K562 (cell line): Measurements from ENCODE around the gene ACER3. TPM values are rescaled to one million over a fixed set of nuclear protein-coding genes. Genes with fewer than 3 reads are reported as not detected.
A peak's percentile ranks its signal among the peaks of the same experiment; 100 is the strongest.

Source experiments
- CBFA2T2 ChIP-seq: fragments of 450-650 bp; conservative IDR thresholded peaks from 2 replicates; pipeline ENCODE4 v1.6.1; 2017; ENCODE audit warnings: mild to moderate bottlenecking
- CGGBP1 ChIP-seq: fragments of 250-450 bp; sonication (Bioruptor Pico); IDR thresholded peaks from 2 replicates; pipeline ENCODE4 v1.9.0; 2021; ENCODE audit warnings: mild to moderate bottlenecking
- ETV6 ChIP-seq, 3 experiments: fragments of 150-350 bp in 1 of 3; sonication (generic) in 1 of 3; formaldehyde crosslinking in 1 of 3; IDR thresholded peaks; 2 replicates each; pipeline versions ENCODE4 v1.6.1 to v1.8.0; 2014 to 2022; ENCODE audit warnings: borderline replicate concordance in 2 of 3, low read depth in 2 of 3, antibody characterized with exemption in 1 of 3, low read length in 1 of 3, mild to moderate bottlenecking in 1 of 3, missing genetic modification reagents in 1 of 3
- HDGF ChIP-seq: fragments of 450-650 bp; IDR thresholded peaks from 2 replicates; pipeline ENCODE4 v1.6.1; 2016
- MGA ChIP-seq: fragments of 450-650 bp; IDR thresholded peaks from 2 replicates; pipeline ENCODE4 v1.6.1; 2016; ENCODE audit warnings: mild to moderate bottlenecking, moderate library complexity
- NBN ChIP-seq: fragments of 450-650 bp; IDR thresholded peaks from 2 replicates; pipeline ENCODE4 v1.6.1; 2016; ENCODE audit warnings: low read depth, mild to moderate bottlenecking
- SMC3 ChIP-seq: conservative IDR thresholded peaks from 2 replicates; pipeline ENCODE4 v1.6.1; 2011; ENCODE audit warnings: low read depth, low read length, improper control_type of control experiment; ENCODE audit not compliant: insufficient read depth
- SREBF1 ChIP-seq: fragments of 150-350 bp; IDR thresholded peaks from 2 replicates; pipeline ENCODE4 v1.6.1; 2014; ENCODE audit warnings: antibody characterized with exemption, low read depth, low read length, borderline replicate concordance
- TCF15 ChIP-seq: fragments of 250-450 bp; sonication (Bioruptor Pico); IDR thresholded peaks from 2 replicates; pipeline ENCODE4 v1.8.0; 2022; ENCODE audit warnings: moderate library complexity, mild to moderate bottlenecking, inconsistent platforms
- ZC3H4 ChIP-seq: sonication (generic); formaldehyde crosslinking; IDR thresholded peaks from 2 replicates; pipeline ENCODE4 v1.9.0; 2021; ENCODE audit warnings: missing genetic modification reagents, borderline replicate concordance
- ZNF436 ChIP-seq: fragments of 250-450, 450-650 bp; sonication (Bioruptor Pico); formaldehyde crosslinking; IDR thresholded peaks from 2 replicates; pipeline ENCODE4 v1.7.0; 2020; ENCODE audit warnings: mild to moderate bottlenecking
- polyA plus RNA-seq, 8 experiments: library from polyadenylated mRNA; depleted of rRNA in 4 of 8; stranded (reverse) in 5 of 8; unstranded in 3 of 8; fragments of >200 nt; fragmentation: Nextera tagmentation in 2 of 8; fragmentation: Illumina TruSeq in 1 of 8; extraction: Ambion mirVana in 2 of 8; extraction: Trizol in 1 of 8; gene quantifications; 2 replicates each; pipeline versions ENCODE4 v1.2.1 to v1.2.3, GENCODE V29; 2011 to 2014; ENCODE audit warnings: inconsistent platforms in 1 of 8, missing spikeins in 1 of 8
- total RNA-seq, 7 experiments: library from RNA; depleted of rRNA in 6 of 7; stranded (reverse); fragments of >200 nt in 6 of 7; fragmentation: Illumina TruSeq in 2 of 7; extraction: Trizol in 2 of 7; gene quantifications; 2 replicates each; pipeline versions ENCODE4 v1.2.1 to v1.2.3, GENCODE V29; 2011 to 2021; ENCODE audit warnings: low replicate concordance in 1 of 7

The ACER3 gene
- total and polyA plus RNA-seq, 9 of the 15 experiments (the other 6 are each of a cell fraction or from before 2014, with no cell fraction given) = 2.0 to 23.8 (median 9.5) TPM

- TF ChIP-seq MGA = no peak
- TF ChIP-seq ZNF436 (CRISPR knock-in tag) = peak; percentile 86
- peak; percentile 64; the same call in 1 of the 2 replicates for TF ChIP-seq NBN
- no peak for TF ChIP-seq CBFA2T2
- no peak for TF ChIP-seq SMC3
- no peak for TF ChIP-seq ZC3H4
- peak; percentile 49; the same call in 1 of the 2 replicates for TF ChIP-seq HDGF
- TF ChIP-seq TCF15 = no peak
- no peak for TF ChIP-seq SREBF1
- TF ChIP-seq CGGBP1 (CRISPR knock-in tag) = no peak
- peak; percentile 9 to 12; a peak in 1 of 4 replicates for TF ChIP-seq ETV6 (IDR thresholded peaks at IDR 0.05; ENCODE audit: borderline replicate concordance in 1 of 2, low read depth in 2 of 2, low read length in 1 of 2)
- no peak for TF ChIP-seq ETV6 (CRISPR knock-in tag; IDR thresholded peaks at IDR 0.05; ENCODE audit: borderline replicate concordance)
Measured at GRCh38 chr11:76824083-76824939, 36.4 kb upstream of the ACER3 start (continued).
